ENCODE data around the gene ETHE1.
"Not testable (repeated sequence)": the region's sequence is repeated elsewhere in the genome, so short reads cannot be mapped to it uniquely, and the experiment has no call there.

ETHE1 gene

DNA sequence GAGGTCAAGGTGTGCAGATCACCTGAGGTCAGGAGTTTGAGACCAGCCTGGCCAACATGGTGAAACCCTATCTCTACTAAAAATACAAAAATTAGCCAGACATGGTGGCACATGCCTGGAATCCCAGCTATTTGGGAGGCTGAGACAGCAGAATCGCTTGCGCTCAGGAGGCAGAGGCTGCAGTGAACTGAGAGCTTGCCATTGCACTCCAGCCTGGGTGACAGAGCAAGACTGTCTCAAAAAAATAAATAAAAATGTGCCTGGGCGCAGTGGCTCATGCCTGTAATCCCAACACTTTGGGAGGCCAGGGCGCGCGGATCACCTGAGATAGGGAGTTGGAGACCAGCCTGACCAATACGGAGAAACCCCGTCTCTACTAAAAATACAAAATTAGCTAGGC is 3.3 kb downstream of the ETHE1 start:
- DNase-seq = not testable (repeated sequence)

DNA sequence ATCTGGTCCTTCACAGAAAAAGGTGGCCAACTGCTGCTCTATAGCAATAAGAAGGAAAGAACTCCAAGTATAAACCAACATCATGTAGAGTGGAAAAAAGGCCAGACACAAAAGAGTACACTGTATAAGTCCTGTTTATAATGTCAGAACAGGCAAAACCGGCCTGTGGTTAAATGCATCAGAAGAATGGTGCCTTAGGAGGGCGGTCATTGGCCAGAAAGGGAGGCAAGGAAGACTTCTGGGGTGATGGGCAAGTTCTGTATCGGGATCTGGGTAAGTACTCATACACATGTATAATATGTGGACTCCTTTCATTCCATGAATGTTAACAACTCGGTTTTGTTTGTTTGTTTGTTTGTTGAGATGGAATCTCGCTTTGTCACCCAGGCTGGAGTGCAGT is 4.1 kb downstream of the ETHE1 start:
- DNase-seq = no peak

DNA sequence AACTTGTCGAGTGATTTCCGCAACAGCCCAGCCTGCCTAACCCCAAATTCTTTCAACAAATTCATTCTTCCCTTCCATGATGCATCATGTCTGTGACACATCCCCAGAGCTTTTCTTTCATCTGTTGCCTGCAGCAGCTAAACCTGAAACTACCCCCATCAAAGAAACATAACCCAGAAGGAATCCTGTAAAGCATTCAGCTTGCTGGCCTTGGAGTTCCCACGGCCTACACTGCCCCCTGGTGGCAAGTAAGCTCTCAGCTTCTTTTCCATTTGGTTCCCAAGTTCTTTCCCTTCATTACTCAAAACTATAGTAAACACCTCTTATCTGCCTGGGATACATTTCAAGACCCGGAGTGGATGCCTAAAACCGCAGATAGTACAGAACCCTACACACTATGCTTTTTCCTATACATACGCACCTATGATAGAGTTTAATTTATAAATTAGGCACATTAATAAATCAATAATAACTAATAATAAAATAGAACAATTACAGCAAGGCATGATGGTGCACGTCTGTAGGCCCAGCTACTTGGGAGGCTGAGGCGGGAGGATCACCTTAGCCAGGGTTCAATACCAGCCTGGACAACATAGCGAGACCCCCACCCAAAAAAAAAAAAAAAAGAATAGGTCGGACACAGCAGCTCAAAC is 7.4 kb downstream of the ETHE1 start:
- peak; percentile 70 to 90 for DNase-seq

DNA sequence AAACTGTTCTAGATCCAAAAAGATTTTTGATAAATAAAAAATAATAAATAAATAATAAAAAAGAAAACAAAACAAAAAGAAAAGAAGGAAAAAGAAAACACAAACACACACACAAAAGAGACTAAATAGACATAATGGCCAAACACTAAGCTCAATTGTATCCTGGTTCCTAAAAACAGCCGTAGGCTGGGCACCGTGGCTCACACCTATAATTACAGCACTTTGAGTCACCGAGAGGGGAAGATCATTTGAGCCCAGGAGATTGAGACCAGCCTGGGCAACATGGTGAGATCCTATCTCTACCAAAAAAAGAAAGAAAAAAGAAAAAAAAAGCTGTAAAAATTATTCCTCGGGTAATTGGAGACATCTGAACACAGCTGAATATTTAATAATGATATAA is 8.9 kb downstream of the ETHE1 start:
- no peak for DNase-seq

DNA sequence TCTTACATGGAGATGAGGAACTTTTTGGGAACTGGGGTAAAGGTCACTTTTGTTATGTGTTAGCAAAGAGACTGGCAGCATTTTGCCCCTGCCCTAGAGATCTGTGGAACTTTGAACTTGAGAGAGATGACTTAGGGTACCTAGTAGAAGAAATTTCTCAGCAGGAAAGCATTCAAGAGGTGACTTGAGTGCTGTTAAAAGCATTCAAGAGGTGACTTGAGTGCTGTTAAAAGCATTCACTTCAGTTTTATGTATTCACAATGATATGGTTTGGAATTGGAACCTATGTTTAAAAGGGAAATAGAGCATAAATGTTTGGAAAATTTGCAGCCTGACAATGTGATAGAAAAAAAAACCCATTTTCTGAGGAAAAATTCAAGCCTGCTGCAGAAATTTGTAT is 14.6 kb downstream of the ETHE1 start:
- not testable (repeated sequence) for DNase-seq

DNA sequence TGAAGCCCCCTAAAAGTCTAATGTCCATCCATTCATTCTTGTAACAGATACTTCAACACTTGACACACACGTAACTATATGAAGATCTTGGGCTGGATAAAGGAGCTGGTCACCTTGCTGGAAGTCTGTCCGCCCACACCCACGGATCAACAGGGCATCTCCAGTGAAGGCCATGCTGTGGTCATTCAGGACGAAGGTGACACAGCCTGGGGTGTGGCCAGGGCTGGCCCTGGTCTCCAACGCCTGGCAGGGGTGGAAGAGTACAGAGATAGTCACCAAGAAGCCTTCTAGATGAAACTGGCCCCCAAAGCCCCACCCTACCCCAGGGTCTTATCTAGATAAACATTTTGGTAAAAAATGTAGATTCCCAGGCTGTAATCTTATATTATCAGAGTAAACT is 15.7 kb downstream of the ETHE1 start:
- DNase-seq = no peak

DNA sequence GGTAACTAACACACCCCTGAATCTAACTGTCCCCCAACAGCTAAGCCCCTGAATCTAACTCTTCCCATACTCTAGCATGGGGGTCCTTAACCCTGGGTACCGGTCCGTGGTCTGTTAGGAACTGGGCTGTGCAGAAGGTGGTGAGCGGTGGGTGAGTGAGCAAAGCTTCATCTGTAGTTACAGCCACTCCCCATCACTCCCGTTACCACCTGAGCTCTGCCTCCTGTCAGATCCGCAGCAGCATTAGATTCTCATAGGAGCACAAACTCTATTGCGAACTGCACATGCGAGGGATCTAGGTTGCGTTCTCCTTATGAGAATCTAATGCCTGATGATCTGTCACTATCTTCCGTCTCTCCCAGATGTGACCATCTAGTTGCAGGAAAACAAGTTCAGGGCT is 16.3 kb downstream of the ETHE1 start:
- DNase-seq = no peak

DNA sequence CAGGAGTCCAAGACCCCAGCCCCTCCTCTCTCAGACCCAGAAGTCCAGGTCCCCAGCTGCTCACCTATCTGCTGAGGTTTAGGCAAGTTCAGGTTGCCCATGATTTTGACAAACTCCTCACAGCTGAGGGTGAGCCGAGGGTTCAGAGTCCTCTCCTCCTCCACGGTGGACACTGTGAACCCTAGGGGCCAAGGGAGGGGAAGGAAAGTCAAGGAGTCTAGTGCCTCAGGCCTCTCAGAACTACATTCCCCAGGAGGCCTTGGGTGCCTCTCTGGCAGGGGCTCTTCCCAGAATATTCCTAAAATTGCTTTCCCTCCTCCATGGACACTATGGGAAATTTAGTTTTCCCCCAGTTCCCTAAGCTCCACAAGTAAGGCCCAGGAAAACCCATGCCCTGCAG is 19.1 kb downstream of the ETHE1 start:
- no peak for DNase-seq

DNA sequence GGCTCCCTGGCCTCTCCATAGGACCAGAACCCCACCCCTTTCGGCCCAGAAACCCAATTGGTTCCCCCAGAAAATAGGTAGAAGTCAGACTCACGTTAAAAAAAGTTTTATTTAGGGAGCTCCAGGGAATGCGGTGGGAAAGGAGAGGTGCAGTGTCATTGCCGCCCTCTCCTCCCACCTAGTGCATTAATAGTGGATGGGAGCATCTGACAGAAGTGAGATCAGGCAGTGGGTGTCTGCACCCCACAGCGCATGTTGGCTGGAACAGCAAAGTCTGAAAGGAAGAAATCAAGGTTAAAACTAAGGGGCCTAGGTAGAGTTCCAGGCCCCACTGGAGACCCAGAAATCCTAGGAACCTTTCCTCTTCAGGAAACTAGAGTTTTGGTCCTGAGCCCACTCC is 20.4 kb downstream of the ETHE1 start:
- no peak for DNase-seq

DNA sequence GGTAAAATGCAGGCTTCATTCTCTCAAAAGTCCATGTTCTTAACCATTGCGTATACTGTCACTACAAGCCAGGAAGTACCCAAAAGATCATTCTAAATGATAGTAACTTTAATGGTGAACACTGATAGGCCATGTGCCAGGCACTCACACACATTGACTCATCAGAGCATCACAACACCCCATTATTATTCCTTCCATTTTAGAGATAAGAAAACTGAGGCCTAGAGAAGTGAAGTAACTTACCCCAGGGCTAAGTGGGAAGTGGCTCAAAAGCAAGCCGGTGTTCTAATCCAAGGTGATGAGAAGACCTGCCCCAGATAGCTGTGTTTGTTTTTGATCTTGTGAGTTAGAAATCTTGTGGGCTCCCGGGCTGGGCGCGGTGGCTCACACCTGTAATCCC is 21.1 kb downstream of the ETHE1 start:
- no peak for DNase-seq

DNA sequence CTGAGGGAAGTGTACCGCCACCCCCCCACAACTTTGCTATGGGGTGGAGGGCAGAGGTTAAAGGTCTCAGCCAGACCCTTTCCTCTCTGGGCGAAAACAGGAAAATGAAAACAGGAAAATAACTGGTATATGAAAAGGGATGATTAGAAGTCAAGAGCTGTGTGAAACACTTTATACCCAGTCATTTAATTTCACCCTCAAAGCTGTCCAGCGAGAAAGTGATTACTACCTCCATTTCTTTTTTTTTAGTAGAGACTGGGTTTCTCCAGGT is 21.9 kb downstream of the ETHE1 start:
- no peak for DNase-seq

DNA sequence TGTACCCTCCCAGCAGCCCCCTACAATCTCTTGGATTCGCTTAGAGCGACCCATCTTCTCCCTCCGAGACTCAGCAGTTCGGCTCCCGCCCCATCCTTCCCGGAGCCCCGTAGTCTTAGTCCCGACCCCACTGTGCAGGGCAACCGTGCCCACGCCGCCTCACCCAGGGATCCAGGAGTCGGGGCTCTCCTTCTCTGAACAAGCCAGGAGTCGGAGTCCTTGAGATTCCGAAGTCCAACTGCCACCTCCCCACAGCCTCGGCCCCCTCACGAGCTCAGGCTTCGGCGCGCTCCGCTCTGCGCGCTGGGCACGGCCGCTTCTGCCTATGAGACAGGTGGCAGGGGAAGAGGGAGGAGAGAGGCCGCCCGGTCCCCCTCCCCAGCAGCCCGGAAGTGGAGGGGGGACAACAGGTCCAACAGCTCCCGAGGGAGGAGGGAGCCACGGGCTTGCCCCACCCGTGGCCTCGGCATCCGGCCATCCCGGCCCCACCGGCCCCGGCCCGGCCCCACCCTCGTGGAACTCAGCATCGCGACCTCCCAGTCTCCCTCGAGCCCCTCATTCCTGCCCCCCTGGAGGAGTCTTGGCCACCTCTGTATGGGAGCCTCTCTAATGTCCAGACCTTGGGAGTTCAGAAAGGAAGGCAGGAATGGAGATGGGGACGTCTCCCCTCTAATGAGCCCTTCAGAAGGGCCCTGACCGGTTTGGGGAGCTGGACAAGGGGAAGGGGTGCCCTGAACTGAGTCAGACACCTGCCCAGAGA is 22.4 kb downstream of the ETHE1 start, which contains the start of gene PHLDB3:
PHLDB3 (minus strand) TSS at position 321 of the 760 bp plus-strand sequence. CDS start 628 bp downstream, outside the sequence.
- DNase-seq = peak; percentile 50 to 76

DNA sequence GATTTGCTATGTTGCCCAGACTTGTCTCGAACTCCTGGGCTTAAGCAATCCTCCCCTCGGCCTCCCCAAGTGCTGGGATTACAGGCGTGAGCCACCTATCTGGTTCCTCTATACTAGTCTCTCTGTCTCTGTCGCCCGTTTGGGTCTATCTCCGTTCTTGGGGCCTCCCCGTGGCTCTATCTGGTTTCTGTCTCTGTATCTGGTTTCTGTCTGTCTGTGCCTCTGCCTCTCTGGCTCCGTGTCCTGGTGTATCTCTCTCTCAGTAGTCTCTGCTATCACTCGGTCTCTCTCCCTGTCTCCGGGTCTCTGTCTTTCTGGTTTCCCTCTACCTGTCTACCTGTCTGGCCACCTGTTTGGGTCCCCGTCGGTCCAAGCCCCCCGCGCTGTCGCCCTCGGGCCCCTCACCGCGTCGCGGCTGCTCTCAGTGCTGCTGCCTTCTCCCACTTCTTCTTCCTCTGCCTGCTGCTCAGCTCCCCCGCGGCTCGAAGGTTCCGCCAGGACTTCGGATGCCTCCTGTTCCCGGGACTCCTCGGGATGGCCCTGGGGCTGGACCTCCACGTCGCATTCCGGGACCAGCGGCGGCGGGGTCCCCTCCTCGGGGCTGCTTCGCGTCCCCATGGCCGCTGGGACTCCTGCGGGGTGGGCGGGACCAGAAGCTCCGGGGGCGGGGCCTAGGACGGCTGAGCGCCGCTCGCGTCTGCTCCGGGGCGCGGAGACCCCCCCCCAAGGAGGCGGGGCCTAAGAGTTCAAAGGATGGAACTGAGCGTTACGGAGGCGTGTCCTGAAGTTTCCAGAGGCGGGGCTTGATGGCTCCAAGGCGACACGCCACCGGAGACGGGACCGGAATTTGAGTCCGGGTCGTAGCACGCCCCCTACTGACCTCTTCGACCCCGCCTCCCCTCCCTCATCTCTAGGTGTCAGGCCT is 23.2 kb downstream of the ETHE1 start:
- peak; percentile 85 to 99 for DNase-seq

DNA sequence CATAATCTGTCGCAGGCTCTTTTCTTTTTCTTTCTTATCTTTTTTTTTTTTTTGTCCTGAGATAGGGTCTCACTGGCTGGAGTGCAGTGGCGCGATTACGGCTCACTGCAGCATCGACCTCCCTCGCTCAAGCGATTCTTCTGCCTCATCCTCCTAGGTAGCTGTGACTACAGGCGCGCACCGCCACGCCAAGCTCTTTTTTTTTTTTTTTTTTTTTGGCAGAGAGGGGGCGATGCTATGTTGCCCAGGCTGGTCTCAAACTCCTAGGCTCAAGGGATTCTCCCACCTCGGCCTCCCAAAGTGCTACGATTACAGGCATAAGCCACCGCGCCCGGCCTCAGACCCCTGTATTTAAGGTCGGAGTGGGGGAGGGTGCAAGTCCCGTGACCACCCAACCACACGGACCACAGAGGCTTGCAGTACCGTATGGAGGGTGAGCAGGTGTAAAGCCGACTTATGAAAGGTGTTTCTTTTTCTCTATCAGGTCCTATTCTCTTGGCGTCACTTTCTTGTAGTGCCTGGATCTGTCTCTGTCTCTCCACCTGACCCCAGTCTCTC is 24.5 kb downstream of the ETHE1 start:
- DNase-seq = no peak

DNA sequence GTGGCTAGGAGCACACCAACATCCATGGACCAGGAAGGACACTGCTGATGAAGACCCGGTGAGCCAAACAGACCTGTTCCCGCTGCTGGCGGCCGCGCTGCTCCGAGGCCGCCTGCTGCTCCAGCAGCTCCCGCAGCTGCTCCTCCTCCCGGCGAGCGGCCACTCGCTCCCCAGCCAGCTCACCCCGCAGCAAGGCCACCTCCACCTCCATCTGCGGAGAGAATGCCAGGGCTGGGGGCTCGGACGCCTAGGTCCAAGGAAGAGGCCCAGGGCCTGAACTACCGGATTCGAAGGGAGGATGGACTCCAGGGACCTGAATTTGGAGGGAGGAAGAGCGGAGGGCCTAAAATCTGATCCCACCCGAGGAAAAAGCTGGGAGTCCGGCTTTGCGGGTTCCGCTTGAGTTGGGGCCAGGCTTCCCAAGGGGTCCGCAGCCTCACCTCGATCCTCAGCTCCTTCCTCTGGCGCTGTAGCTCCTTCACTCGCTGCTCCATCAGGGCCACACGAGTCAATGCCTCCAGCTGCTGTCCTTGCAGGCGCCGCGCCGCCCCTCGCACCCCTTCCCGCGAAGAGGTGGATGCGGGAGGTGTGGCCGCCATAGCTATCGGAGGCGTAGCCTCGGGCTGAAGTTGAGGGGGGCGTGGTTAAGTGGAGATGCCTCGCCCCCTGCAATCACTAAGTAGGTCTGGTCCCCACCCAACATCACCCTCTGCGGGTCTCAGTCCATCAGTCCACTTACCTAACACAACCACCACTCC is 25.2 kb downstream of the ETHE1 start:
- DNase-seq = no peak

DNA sequence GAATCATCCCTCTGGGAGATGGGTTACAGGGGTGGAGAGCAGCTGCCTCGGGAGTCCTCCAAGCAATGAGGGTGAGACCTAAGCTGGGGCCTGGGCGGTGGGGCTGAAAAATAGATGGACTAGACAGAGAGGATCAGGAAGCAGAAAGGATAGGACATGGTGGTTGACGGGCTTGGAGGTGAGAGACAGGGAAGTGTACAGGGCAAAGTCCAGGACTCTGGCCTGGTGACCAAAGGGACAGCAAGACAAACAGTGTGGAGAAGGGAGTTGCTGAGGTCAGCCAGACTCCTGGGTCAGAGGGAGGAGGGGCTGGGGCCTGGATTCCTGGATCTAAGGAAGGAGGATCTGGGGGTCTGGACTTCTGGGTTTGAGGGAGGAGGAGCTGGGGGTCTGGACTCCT is 28.0 kb downstream of the ETHE1 start:
- no peak for DNase-seq

DNA sequence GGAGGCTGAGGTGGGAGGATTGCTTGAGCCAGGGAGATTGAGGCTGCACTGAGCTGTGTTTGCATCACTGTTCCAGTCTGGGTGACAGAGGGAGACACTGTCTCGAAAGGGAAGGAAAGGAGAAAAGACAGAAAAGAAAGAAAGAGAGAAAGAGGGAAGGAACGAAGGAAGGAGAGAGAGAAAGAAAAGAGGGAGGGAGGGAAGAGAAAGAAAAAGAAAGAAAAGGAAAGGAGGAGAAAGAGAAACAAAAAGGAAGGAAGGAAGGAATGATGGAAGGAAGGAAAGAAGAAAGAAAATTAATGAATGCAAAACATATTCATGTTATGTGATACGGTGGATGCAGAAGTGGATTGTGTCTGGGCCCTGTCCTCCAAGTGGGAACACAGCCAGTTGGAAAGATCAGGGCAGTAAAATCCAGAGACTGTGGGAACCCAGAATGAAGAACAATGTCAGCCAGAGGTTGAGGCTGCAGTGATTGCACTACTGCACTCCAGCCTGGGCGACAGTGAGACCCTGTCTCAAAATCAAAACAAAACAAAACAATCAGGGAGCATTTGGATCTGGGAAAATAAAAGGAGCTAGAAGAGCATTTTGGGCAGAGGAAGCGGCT is 28.7 kb downstream of the ETHE1 start:
- no peak for DNase-seq

DNA sequence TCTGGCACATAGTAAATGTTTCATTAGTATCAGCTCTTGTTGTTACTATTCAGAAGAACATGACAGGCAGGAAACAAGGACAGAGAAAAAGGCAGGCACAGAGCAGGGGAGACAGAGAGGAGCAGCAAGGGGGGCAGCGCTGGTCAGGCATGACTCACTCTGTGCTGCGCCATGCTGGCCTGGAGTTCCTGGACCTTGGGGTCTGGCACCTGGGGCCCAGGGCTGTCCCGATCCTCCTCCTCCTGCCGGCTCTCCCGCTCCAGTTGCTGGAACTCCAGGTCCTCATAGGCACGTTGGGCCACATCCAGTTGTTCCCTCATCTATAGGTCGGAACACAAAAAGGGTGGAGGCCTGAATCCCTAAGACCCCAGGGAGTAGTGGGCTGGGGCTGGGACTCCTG is 30.0 kb downstream of the ETHE1 start:
- no peak for DNase-seq

DNA sequence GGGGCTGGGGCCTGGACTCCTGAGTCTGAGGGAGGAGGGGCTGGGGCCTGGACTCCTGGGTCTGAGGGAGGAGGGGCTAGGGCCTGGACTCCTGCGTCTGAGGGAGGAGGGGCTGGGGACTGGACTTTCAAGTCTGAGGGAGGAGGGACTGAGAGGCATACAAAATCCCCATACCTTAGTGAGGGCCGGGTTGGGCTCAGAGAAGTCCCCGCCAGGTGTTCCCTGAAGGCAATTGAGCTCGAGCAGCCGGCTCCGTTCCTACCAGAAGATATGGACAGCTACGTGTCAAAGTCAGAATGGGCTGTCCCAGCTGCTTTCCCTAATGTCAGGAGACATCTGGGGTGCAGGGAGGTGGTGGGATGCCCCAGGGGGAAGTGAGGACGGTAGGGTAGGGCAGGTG is 31.9 kb downstream of the ETHE1 start:
- DNase-seq = no peak

DNA sequence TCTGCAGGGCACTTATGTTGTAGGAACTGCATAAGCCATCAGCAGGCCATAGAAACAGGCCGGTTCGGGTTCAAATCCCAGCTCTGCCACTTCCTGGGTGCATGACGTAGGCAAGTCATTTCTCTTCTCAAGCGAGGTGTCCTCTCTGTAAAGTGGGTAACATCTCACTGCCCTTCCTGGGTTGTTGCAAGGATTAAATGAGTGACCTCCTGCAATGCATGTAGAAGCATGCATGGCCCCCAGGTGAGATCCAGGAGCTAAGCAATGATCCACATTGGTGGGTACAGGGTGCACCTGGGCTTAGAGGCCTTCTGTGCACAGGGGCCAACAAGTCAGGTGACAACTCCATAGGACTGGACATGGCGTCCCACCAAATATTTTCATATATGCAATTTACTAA is 36.2 kb downstream of the ETHE1 start:
- DNase-seq = no peak

DNA sequence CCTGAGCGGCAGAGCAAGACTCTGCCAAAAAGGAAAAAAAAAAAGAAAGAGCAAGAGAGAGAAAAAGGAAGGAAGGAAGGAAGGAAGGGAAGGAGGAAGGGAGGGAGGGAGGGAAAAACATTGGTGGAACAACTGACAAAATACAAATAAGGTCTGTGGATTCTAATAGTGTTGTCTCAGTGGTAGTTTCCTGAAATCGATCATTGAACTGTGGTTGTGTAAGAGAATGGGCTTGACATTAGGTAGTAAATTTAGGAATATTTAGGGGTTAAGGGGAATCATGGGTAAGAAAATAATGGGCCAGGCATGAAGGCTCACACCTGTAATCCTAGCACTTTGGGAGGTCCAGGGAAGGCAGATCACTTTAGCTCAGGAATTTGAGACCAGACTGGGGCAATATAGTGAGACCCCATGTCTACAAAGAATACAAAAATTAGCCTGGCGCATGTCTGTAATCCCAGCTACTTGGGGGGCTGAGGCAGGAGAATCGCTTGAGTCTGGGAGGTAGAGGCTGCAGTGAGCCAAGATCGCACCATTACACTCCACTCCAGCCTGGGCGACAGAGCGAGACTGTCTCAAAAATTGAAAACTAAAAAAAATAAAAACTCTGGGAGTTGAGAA is 36.9 kb downstream of the ETHE1 start:
- no peak for DNase-seq

DNA sequence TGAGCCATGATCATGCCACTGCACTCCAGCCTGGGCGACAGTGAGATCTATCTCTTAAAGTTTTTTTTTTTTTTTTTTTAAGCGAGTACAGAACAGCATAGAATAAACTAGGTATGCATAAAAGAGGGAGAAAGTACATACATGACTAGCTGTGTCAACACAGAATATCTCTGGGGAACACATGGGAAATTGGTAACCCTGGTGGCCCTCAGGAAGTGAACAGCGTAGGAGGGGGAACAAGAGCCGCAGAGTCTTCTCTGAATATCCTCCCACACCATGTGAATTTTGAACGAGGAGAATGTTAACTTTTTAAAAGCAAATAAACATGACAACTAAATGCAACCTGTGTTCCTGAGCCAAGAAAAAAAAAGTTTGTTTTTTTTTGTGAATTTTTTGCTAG is 37.7 kb downstream of the ETHE1 start:
- DNase-seq = no peak
